Kidney epithelial cell (primary cell): ENCODE results near the gene UTP11. TPM values are rescaled to one million over a fixed set of nuclear protein-coding genes. Genes with fewer than 3 reads are reported as not detected.

ENCODE experiments used
- DNase-seq: peaks from one replicate; pipeline ENCODE4 v3.0.0-alpha.2; 2010; ENCODE audit warnings: low read depth
- H3K27me3 ChIP-seq: 2 replicates; pipeline ENCODE4 v1.6.0; 2011; ENCODE audit warnings: low read length; ENCODE audit not compliant: control insufficient read depth, insufficient read depth
- H3K36me3 ChIP-seq: 2 replicates; pipeline ENCODE4 v1.5.1; 2011; ENCODE audit warnings: low read length; ENCODE audit not compliant: control insufficient read depth, insufficient read depth
- H3K4me3 ChIP-seq: 2 replicates; pipeline ENCODE4 v1.5.1; 2011; ENCODE audit warnings: low read depth, mild to moderate bottlenecking, control low read depth, low read length
- total RNA-seq: library from RNA; depleted of rRNA; stranded (reverse); fragments of >200 nt; gene quantifications from 2 replicates; pipeline ENCODE4 v1.2.3, GENCODE V29; 2015
- TF ChIP-seq, protein P1 (sequence below): IDR thresholded peaks from 2 replicates; pipeline ENCODE4 v1.5.1; 2011; ENCODE audit warnings: mild to moderate bottlenecking, moderate library complexity, low read length, control low read depth, inconsistent platforms; ENCODE audit not compliant: insufficient read depth, poor library complexity, severe bottlenecking

Gene UTP11
- total RNA-seq, 1 donor from 2014 or later = 62.3 TPM

DNA sequence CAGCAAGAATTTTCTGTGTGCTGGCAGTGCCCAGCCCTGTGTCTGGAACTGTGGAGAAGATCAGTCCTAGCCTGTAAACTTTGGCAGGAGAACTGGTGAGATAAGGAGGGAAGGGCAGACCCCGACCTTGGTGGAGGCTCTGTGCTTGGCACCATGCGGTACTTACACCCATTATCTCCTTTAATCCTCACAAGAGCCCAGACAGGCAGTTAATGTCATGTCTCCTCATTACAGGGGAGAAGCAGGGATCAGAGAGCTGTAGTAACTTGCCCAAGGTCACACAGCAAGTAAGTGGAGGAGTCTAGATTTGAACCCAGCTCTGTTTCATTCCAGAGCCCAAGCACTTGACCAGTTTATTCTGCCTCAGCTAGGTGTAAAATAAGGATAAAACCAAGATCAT, 48.0 kb downstream of the UTP11 start:
- no peak overlapping the region for H3K4me3 ChIP-seq
- TF ChIP-seq, protein P1, sequence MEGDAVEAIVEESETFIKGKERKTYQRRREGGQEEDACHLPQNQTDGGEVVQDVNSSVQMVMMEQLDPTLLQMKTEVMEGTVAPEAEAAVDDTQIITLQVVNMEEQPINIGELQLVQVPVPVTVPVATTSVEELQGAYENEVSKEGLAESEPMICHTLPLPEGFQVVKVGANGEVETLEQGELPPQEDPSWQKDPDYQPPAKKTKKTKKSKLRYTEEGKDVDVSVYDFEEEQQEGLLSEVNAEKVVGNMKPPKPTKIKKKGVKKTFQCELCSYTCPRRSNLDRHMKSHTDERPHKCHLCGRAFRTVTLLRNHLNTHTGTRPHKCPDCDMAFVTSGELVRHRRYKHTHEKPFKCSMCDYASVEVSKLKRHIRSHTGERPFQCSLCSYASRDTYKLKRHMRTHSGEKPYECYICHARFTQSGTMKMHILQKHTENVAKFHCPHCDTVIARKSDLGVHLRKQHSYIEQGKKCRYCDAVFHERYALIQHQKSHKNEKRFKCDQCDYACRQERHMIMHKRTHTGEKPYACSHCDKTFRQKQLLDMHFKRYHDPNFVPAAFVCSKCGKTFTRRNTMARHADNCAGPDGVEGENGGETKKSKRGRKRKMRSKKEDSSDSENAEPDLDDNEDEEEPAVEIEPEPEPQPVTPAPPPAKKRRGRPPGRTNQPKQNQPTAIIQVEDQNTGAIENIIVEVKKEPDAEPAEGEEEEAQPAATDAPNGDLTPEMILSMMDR = no peak
- no peaks in the 10 kb centered on the region for H3K36me3 ChIP-seq
- no peaks in the 10 kb centered on the region for H3K27me3 ChIP-seq
- no peak for DNase-seq

DNA sequence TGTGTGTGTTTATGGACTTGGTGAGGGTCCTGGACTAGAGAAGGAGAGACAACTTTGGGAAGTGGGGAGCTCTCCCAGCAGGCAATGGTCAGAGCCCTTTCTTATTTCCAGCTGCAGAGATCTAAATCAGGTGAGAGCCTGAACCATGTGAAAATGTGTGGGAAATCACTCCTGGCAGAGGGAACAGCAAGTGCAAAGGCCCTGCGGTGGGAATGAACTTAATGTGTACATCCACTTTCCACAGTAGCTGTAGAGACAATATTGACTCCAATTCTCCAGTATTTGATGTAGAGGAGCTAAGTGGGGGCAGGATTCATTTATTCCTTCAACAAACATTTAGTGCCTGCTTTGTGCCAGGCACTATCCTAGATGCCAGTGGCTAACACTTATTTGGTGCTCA, 48.8 kb downstream of the UTP11 start:
- TF ChIP-seq, protein P1 = no peak
- no peak overlapping the region for H3K4me3 ChIP-seq
- no peak for DNase-seq
- H3K36me3 ChIP-seq = no peaks in the 10 kb centered on the region
- H3K27me3 ChIP-seq = no peaks in the 10 kb centered on the region

GRCh38 chr1:38061883-38062328, 49.4 kb downstream of the UTP11 start:
- TF ChIP-seq, protein P1 = no peak
- H3K27me3 ChIP-seq = no peaks in the 10 kb centered on the region
- H3K4me3 ChIP-seq = no peak overlapping the region
- H3K36me3 ChIP-seq = no peaks in the 10 kb centered on the region
- no peak for DNase-seq

DNA sequence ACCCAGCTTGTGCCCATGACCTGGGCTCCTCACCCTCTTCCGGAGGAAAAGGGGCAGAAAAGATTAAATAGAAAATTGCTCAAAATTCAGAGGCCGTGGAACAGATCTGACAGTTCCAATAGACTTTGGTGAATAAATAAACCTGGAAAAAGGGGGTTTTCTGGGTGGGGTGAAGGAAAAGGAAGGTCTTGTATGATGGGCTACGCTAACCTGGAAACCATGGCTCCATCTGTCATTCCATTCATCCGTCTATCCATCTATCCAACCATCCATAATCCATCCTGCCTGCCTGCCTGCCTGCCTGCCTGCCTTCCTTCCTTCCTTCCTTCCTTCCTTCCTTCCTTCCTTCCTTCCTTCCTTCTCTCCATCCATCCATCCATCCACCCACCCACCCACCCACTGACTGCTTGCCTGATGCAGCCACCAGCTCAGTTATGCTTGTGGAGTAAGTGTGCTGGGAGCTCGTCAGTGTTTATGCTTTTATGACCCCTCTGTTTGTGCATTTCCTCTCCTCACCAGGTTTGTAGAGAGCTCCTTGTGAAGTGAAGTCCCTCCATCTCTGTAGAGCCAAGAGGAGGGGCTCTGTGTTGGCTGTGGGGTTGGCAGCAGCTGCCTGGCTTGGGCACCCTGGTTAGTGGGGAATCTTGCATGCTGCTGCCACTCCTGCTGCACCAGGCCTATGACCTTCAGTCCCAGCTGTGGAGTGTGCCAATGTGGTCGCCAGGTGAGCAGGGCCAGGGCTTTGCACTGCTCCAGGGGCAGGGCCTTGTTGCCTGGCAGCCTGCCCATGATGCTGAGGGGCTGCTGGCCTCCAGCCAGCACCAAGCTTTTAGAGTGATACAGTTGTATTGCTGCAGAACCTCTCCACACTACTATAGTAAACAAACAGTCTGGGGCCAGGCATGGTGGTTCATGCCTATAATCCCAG, 50.1 kb downstream of the UTP11 start:
- no peak for DNase-seq
- TF ChIP-seq, protein P1 = no peak
- no peaks in the 10 kb centered on the region for H3K36me3 ChIP-seq
- H3K27me3 ChIP-seq = peaks cover 5% of the 10 kb centered on the region
- H3K4me3 ChIP-seq = no peak overlapping the region

GRCh38 chr1:38063616-38064015, 51.1 kb downstream of the UTP11 start:
- DNase-seq = no peak
- peaks cover 13% of the 10 kb centered on the region for H3K27me3 ChIP-seq
- TF ChIP-seq, protein P1 = no peak
- H3K4me3 ChIP-seq = no peak overlapping the region
- no peaks in the 10 kb centered on the region for H3K36me3 ChIP-seq
